Left cardiac atrium (tissue), 4 donors: ENCODE measurements around the gene ADPRM. TPM values are rescaled to one million over a fixed set of nuclear protein-coding genes. Genes with fewer than 3 reads are reported as not detected.
A peak's percentile ranks its signal among the peaks of the same experiment; 100 is the strongest.
"Not testable (repeated sequence)": the region's sequence is repeated elsewhere in the genome, so short reads cannot be mapped to it uniquely, and the experiment has no call there.

Experiments used
- ATAC-seq, 2 donors: fragments of 200-7000 bp; cut with Tn5 transposase; one replicate each; pipeline ENCODE4 v1.9.1; 2020; ENCODE audit warnings: mild to moderate bottlenecking in 2 of 2, moderate library complexity in 2 of 2
- DNase-seq: peaks from one replicate; pipeline ENCODE4 v3.0.0-alpha.2; 2020
- intact Hi-C, 2 donors: fragments of 100-400 bp; cut with DNase I; formaldehyde crosslinking; loops; one replicate each; pipeline versions ENCODE4 v1.14.1 to v1.15.1; 2022 to 2023
- total RNA-seq, 2 donors: library from RNA; stranded (reverse); fragmentation: NEBNext Ultra II Directional; extraction: Animal tissue kit (Norgen Biotek cat#: 25700); gene quantifications; one replicate each; pipeline ENCODE4 v1.2.1, GENCODE V29; 2021
- donor health status: DM: no; HTN: yes; CAD: no.
- donor health status: DM: no; HTN: yes; CAD: no; lungs with severe emphysema.
- donor health status: DM: yes; HTN: yes; CAD: no.
- donor health status: Dilated cardiomyopathy.

Gene ADPRM
- total RNA-seq, 2 donors from 2014 or later = 3.7 to 5.2 TPM

- intact Hi-C loops, ATAC-seq, DNase-seq: not testable (repeated sequence)
Measured at GRCh38 chr17:10695875-10696407, 1.5 kb upstream of the ADPRM start.

- DNase-seq (no peak), ATAC-seq (peak in 1 of 2 donors; percentile 4)
- intact Hi-C loops = no loop called here
Measured at GRCh38 chr17:10698096-10698818, 863 bp downstream of the ADPRM start.

- intact Hi-C loops = no loop called here
- ATAC-seq = no peak
- no peak for DNase-seq
Measured at GRCh38 chr17:10699856-10700255, 2.5 kb downstream of the ADPRM start.

GRCh38 chr17:10702574-10702973, 5.2 kb downstream of the ADPRM start:
- intact Hi-C loops = no loop called here
- no peak for ATAC-seq
- DNase-seq = no peak

GRCh38 chr17:10705727-10706126, 8.3 kb downstream of the ADPRM start:
- ATAC-seq (no peak), DNase-seq (no peak)
- intact Hi-C loops = no loop called here

- no peak for DNase-seq
- intact Hi-C loops = no loop called here
- ATAC-seq = no peak
Measured at GRCh38 chr17:10713318-10713717, 15.9 kb downstream of the ADPRM start.

GRCh38 chr17:10716218-10716617, 18.8 kb downstream of the ADPRM start:
- intact Hi-C loops = no loop called here
- ATAC-seq = no peak
- no peak for DNase-seq

- no peak for DNase-seq
Measured at GRCh38 chr17:10718547-10718946, 21.2 kb downstream of the ADPRM start.

GRCh38 chr17:10724546-10725195, 27.3 kb downstream of the ADPRM start:
- intact Hi-C loops = no loop called here
- no peak for ATAC-seq
- DNase-seq = no peak

More at GRCh38 chr17:10718547-10718946, 21.2 kb downstream of the ADPRM start:
- no peak for ATAC-seq
- intact Hi-C loops = no loop called here

GRCh38 chr17:10725262-10725661, 27.9 kb downstream of the ADPRM start:
- no peak for ATAC-seq
- no peak for DNase-seq
- intact Hi-C loops = no loop called here

GRCh38 chr17:10726196-10726595, 28.8 kb downstream of the ADPRM start:
- intact Hi-C loops = no loop called here
- no peak for DNase-seq
- ATAC-seq = no peak

- intact Hi-C loops = no loop called here
Measured at GRCh38 chr17:10727192-10727591, 29.8 kb downstream of the ADPRM start.

GRCh38 chr17:10728331-10728892, 31.0 kb downstream of the ADPRM start:
- ATAC-seq (no peak), DNase-seq (no peak)
- intact Hi-C loops = no loop called here

More at GRCh38 chr17:10727192-10727591, 29.8 kb downstream of the ADPRM start:
- DNase-seq (no peak), ATAC-seq (no peak)

GRCh38 chr17:10729334-10730193, 32.2 kb downstream of the ADPRM start, which contains the start of gene TMEM220:
TSS of gene TMEM220 (minus strand) at chr17:10730023. CDS start at chr17:10729851, 172 bp downstream.
- DNase-seq (peak; percentile 87), ATAC-seq (peak; percentile 97)
- intact Hi-C loops = loop anchor here in 1 of 2 donors (10.0 kb wide), 1 partner anchor 925 kb away; no protein-coding TSS in a partner anchor

GRCh38 chr17:10730247-10730646, 32.9 kb downstream of the ADPRM start:
- DNase-seq = not testable (repeated sequence)
- intact Hi-C loops = loop anchor here in 1 of 2 donors (10.0 kb wide), 1 partner anchor 925 kb away; no protein-coding TSS in a partner anchor
- peak in 1 of 2 donors; percentile 2 for ATAC-seq

- ATAC-seq (no peak), DNase-seq (no peak)
- intact Hi-C loops = loop anchor here in 1 of 2 donors (10.0 kb wide), 1 partner anchor 923 kb away; no protein-coding TSS in a partner anchor
Measured at GRCh38 chr17:10731408-10731879, 34.0 kb downstream of the ADPRM start.

- DNase-seq, ATAC-seq: not testable (repeated sequence)
- intact Hi-C loops = loop anchor here in 1 of 2 donors (10.0 kb wide), 1 partner anchor 923 kb away; no protein-coding TSS in a partner anchor
Measured at GRCh38 chr17:10732121-10732520, 34.7 kb downstream of the ADPRM start.

GRCh38 chr17:10733666-10734065, 36.3 kb downstream of the ADPRM start:
- DNase-seq = no peak
- intact Hi-C loops = loop anchor here in 1 of 2 donors (10.0 kb wide), 1 partner anchor 921 kb away; no protein-coding TSS in a partner anchor
- ATAC-seq = no peak
